Rectal smooth muscle tissue (tissue), 1 donor: ENCODE data around the gene CALML5.
"Not testable (repeated sequence)": the region's sequence is repeated elsewhere in the genome, so short reads cannot be mapped to it uniquely, and the experiment has no call there.

Experiments
- H3K27ac ChIP-seq: one replicate; pipeline ENCODE4 v1.7.0; 2013; ENCODE audit warnings: low read depth, low read length, inconsistent platforms
- H3K27me3 ChIP-seq: one replicate; pipeline ENCODE4 v1.7.0; 2013; ENCODE audit warnings: low read length; ENCODE audit not compliant: control insufficient read depth, insufficient read depth
- H3K36me3 ChIP-seq: one replicate; pipeline ENCODE4 v1.7.0; 2013; ENCODE audit warnings: low read length; ENCODE audit not compliant: control insufficient read depth, insufficient read depth
- H3K4me1 ChIP-seq: one replicate; pipeline ENCODE4 v1.7.0; 2013; ENCODE audit warnings: low read length; ENCODE audit not compliant: control insufficient read depth, insufficient read depth
- H3K4me3 ChIP-seq: one replicate; pipeline ENCODE4 v1.7.0; 2013; ENCODE audit warnings: low read length
- H3K9ac ChIP-seq: one replicate; pipeline ENCODE4 v1.7.0; 2013; ENCODE audit warnings: low read length

The CALML5 gene

DNA sequence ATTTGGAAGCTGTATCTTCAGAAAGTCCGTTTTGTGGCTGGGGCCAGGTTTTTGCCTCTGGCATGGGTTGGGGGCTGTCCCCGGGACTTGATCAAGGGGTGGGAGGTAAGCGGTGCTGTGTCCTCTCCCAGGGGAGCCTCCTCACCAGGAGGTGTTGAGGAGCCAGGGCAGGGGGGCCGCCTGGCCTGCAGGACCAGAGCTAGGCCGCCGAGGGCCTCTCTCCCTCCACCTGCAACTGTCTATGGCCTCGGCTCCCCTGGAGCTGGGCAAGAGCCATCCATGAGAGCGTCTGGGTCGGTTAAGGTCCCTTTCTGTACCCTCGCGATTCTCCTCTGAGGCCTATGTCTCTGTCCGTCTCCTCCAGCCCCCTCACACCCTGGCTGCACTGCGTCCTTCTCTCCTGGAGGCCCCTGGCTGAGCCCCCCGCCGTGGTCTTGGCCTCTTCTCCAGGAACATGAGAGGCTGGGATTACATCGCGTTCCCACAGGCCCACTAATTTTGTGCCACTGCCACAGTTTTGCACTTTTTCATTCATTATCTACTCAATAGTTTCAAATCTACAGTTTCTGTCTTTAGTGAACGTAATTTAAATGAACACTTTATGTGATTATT is 20.6 kb downstream of the CALML5 start:
- no peaks in the 10 kb centered on the region for H3K27me3 ChIP-seq
- H3K4me3 ChIP-seq, result no peak overlapping the region
- no peak overlapping the region for H3K27ac ChIP-seq
- no peaks in the 10 kb centered on the region for H3K4me1 ChIP-seq
- H3K9ac ChIP-seq, result no peak overlapping the region
- no peaks in the 10 kb centered on the region for H3K36me3 ChIP-seq

DNA sequence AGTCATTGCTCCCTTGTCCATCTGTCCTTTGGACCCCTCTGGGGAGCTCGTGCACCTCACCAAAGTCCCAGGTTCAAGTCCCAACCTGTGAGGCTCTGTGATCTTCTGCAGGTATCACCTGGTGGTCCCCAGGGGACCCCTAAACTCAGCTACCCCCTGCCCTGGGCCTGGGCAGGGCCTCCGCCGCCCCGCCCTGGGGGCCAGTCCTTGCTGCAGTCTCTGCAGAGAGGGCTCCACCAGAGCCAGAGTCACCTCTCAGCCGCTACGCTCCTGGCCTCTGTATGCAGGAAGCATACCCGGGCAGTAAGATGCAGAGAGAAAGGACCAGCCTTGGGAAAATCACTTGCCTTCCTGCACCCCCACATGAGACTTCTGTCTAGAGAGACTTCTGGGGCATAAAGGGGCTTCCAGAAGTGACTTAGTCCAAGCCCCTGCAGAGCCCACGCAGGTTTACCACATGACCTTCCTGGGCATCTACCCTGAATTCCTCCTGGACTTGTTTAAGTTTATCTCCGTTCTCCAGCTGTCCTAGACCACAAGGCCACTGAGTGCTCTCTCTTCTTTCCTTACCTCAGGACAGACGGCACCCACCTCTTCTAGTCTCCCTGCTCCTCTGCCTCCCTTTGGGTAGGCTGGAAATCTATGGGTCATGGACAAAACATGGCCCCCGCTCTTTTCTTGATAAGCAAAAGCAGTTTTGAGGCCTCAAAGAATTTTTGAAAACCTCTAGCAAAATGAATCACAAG is 21.2 kb downstream of the CALML5 start:
- Histone ChIP-seq H3K4me3 (no peak overlapping the region), H3K27me3 (no peaks in the 10 kb centered on the region), H3K27ac (no peak overlapping the region), H3K9ac (no peak overlapping the region), H3K4me1 (no peaks in the 10 kb centered on the region), H3K36me3 (no peaks in the 10 kb centered on the region)

DNA sequence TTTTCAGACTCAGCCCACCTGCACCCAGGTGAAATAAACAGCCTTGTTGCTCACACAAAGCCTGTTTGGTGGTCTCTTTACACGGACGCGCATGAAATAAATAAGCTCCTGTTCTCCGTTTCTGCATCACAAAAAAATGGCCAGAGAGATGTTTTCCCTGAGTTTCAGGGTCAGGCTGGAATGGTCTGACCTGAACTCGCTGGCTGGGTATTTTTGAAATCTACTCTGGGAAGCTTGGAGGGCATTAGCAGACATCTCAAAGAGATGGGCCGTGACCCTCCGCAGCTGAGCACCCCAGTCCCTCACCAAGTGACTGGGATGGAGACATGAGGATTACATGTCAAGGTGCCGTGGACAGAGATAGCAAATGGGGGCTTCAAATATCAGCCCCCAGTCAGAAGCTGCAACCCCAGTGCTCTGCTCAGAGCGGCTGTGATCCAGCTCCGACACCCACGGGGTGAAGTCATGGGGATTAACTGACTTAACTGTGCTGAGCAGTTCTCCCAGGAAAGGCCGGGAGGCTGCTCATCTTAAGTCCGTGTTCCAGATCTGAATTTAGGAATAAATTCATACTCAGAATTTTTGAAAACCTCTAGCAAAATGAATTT is 22.3 kb downstream of the CALML5 start:
- no peaks in the 10 kb centered on the region for H3K4me1 ChIP-seq
- H3K4me3 ChIP-seq, result no peak overlapping the region
- no peak overlapping the region for H3K9ac ChIP-seq
- H3K27ac ChIP-seq, result no peak overlapping the region
- no peaks in the 10 kb centered on the region for H3K36me3 ChIP-seq
- no peaks in the 10 kb centered on the region for H3K27me3 ChIP-seq

DNA sequence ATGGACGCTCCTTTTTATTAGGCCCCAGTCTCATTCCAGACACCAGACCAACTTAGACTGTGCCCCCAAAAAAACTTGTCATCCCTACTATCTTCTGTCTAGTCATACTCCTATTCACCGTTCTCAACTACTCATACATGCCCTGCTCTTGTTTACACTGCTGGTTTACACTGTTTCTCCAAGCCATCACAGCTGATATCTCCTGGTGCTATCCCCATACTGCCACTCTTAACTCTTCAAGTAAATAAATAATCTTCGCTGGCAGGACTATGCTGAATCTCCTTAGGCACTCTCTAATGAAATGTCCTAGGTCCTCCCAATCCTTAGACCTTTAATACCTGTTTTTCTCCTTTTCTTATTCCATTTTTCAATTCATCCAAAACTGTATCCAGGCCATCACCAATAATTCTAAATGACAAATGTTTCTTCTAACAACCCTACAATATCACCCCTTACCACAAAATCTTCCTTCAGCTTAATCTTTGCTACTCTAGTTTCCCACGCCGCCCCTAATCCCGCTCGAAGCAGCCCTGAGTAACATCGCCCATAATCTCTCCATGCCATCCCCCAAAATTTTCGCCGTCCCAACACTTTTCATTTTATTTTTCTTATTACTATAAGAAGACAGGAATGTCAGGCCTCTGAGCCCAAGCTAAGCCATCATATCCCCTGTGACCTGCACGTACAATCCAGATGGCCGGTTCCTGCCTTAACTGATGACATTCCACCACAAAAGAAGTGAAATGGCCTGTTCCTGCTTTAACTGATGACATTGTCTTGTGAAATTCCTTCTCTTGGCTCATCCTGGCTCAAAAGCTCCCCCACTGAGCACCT is 23.2 kb downstream of the CALML5 start:
- not testable (repeated sequence) for H3K27ac ChIP-seq, H3K4me1 ChIP-seq, H3K27me3 ChIP-seq, H3K9ac ChIP-seq, H3K36me3 ChIP-seq, H3K4me3 ChIP-seq

DNA sequence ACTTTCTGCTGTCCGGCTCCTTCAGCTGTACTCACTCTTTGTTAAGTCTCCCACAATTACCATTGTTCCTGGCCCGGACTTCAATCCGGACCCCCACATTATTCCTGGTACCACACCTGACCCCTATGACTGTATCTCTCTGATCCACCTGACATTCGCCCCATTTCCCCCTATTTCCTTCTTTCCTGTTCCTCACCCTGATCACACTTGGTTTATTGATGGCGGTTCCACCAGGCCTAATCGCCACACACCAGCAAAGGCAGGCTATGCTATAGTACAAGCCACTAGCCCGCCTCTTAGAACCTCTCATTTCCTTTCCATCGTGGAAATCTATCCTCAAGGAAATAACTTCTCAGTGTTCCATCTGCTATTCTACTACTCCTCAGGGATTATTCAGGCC is 24.3 kb downstream of the CALML5 start:
- not testable (repeated sequence) for H3K27me3 ChIP-seq, H3K27ac ChIP-seq, H3K9ac ChIP-seq, H3K4me3 ChIP-seq, H3K4me1 ChIP-seq, H3K36me3 ChIP-seq

DNA sequence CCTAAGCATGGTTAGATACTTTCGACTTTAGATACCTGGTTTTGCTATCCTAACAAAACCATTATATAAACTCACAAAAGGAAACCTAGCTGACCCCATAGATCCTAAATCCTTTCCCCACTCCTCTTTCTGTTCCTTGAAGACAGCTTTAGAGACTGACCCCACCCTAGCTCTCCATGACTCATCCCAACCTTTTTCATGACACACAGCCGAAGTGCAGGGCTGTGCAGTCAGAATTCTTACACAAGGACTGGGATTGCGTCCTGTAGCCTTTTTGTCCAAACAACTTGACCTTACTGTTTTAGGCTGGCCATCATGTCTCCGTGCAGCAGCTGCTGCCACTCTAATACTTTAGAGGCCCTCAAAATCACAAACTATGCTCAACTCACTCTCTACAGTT is 24.7 kb downstream of the CALML5 start:
- H3K36me3 ChIP-seq, H3K9ac ChIP-seq, H3K4me3 ChIP-seq, H3K27me3 ChIP-seq, H3K27ac ChIP-seq, H3K4me1 ChIP-seq: not testable (repeated sequence)

DNA sequence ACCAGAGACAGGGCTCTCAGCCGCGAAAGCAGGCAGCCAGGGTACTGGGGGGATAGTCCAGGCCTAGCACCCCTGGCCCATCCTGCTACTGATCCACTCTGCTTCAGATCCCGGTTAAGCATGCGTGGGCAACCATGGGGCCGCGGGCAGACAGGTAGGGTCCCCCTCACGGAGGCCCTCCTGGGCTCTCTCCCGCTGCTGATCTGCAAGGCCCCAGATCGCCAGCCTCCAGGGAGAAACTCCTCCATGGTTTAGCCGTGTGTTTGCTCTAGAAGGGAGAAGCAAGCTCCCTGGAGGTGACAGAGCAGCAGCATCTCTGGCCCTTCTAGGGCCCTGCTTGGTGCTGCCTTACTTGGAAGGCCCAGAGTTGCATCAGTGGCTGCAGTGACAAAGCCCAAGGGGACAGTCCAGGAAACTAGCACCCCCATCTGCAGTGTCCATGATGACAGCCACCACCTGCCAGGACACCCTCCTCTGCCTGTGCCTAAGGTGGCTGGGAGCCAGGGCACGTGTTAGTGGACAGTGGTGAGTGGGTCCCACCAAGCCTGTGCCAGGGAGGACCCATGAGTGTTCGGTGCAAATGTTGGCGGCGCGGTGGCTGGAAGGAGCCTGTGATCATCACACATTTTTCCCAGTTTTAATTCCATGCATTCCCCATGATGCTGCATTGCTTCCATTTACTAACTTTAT is 29.2 kb downstream of the CALML5 start:
- Histone ChIP-seq H3K27me3 (no peaks in the 10 kb centered on the region), H3K36me3 (no peaks in the 10 kb centered on the region), H3K9ac (no peak overlapping the region), H3K4me3 (no peak overlapping the region), H3K27ac (no peak overlapping the region), H3K4me1 (peaks cover 18% of the 10 kb centered on the region)

DNA sequence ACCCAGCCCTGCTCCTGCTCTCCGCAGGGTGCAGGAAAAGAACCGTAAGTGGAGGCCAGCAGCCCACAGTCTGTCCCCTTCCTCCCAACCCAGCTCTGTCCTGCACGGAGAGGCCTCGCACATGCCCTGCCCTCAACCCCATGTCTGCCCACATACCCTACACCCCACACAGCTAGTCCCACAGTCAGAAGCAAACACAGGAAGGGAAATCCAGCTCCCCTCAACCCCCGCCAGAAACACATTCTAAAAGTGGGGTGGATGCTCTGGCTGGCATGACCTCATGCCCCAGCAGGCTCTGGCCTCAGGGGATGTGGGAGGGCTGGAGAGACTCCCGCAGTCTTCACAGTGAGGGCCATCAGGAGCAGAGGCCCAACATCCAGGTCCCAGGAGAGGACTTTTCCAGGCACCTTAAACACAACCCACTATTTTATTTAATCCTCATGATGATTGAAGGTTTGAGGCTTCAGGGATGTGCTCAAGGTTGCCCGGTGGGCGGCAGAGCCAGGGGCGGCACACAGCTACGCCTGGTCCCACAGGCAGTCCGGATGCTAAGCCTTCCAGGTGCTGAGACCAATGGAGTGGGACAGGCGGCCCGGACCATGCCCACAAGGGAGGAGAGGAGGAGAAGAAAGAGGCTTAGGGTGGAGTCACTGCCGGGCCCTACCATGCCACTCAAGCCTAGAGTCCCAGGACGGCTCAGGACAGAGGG is 29.9 kb downstream of the CALML5 start:
- H3K9ac ChIP-seq, result no peak overlapping the region
- no peaks in the 10 kb centered on the region for H3K27me3 ChIP-seq
- H3K4me1 ChIP-seq, result peaks cover 18% of the 10 kb centered on the region
- no peaks in the 10 kb centered on the region for H3K36me3 ChIP-seq
- no peak overlapping the region for H3K4me3 ChIP-seq
- no peak overlapping the region for H3K27ac ChIP-seq

DNA sequence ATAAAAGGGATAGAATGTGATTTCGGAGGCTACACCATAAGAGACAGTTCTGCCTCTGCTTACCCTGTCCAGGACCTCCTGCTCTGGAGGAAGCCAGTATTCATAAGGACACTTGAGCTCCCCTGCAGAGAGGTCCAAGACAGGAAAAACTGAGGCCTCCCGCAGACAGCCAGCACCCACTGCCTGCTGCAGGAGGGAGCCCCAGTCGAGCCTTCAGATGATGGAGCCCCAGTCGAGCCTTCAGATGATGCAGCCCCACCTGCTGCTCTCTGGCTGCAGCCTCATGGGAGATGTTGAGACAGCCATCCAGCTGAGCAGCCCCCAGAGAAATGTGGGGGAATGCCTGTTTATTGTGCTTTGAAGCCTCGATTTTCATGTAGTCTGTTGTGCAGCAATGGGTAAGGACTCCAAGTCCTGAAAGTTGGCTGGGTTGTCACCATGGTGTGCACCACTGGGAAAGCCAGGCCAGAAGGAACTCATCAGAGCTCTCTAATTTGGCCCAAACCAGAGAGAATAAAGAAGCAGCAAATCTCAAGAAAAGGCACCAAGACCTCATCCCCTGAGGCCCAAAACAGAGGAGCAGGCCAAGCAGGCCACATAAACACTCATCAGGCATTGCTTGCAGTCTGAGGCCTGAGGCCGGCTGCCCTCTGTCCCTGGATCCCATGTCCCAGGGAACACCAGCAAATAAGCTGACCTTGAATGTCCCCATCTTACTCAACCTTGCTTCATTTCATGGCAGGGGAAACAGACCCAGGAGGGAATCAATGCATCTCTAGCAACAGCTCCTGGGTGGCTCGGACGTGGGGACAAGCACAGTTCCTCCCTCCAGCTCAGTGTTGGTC is 30.9 kb downstream of the CALML5 start:
- Histone ChIP-seq H3K4me1 (peaks cover 18% of the 10 kb centered on the region), H3K36me3 (no peaks in the 10 kb centered on the region), H3K9ac (no peak overlapping the region), H3K4me3 (no peak overlapping the region), H3K27me3 (no peaks in the 10 kb centered on the region), H3K27ac (no peak overlapping the region)

DNA sequence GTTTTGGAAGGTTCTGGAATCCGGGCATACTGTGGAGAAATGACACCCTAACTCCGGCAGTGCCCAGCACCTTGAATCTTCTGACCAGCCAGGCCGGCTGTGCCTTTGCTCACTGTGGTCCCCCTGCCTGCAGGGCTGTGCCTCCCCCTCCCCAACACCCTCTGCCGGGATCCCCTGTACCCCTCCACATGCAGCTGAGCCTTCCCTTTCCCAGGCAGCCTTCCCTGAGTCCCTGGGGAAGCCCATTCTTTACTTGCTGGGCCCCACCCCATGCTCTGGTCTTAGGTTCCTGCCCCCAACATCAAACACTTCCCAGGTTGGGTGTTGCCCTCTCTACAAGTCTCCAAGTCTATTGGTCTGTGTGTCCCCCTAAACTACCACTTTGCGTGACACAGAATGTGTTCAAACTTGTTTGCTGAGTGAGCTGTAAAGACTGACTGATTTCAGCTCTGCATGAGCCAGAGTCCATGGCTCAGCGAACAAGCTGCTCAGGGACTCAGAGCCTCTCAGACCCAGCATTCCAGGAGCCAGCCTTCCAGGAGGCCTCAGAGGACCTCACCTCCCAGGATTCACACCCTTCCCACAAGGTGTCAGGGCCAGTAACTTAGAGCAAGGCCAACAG is 31.6 kb downstream of the CALML5 start:
- H3K4me3 ChIP-seq, result no peak overlapping the region
- H3K9ac ChIP-seq, result no peak overlapping the region
- H3K27me3 ChIP-seq, result no peaks in the 10 kb centered on the region
- no peaks in the 10 kb centered on the region for H3K36me3 ChIP-seq
- H3K27ac ChIP-seq, result no peak overlapping the region
- H3K4me1 ChIP-seq, result peaks cover 18% of the 10 kb centered on the region

DNA sequence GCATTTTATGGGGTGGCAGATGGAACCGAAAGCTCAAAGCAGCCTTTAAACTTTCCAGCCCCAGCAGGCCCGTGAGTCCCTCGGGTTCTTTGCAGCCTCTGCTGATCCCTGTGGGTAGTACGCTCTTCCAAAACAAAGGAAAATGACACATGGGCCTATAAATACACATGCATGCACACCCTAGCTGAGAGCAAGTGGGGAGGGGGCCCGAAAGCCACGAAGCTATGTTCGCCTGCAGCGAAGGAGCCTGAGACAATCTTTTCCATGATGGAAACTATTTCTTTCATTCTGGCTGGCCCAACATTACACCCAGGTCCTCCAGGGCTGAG is 32.2 kb downstream of the CALML5 start:
- Histone ChIP-seq H3K36me3 (no peaks in the 10 kb centered on the region), H3K4me3 (no peak overlapping the region), H3K4me1 (peaks cover 20% of the 10 kb centered on the region), H3K27ac (peak overlapping the region; percentile 82), H3K27me3 (no peaks in the 10 kb centered on the region), H3K9ac (no peak overlapping the region)
